Measurements from ENCODE around the gene STARD9. TPM values are rescaled to one million over a fixed set of nuclear protein-coding genes. Genes with fewer than 3 reads are reported as not detected.

The STARD9 gene
- total RNA-seq, 1 experiment from 2014 or later: 0.86 TPM

DNA sequence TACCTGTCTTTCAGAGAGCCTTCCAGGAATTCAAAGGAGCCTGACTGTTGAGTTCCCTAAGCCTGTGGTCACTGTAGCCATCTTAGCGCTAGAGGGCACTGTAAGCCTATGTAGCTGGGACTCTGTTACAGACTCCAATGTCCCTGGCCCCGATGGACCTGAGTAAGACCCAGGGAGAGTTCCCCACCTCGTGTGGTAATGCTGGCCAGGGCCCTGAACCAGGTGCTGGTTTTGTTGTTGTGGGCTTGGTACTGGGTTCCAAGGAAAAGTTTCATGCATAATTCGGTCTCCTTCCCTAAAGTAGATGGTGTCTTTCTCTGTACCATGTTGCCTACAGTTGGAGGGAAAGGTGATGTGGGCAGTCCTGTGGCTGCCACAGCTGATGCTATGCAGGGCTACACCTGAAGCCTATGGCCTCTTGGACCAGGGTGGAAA lies 129.1 kb downstream of the STARD9 start:
- no TSS peak for BruUV-seq (replicated peaks)
- CTCF ChIA-PET: interaction anchor here (1.0 kb wide), 2 partner anchors 18 to 222 kb away, joined by 4 to 6 read pairs; no protein-coding TSS in a partner anchor

DNA sequence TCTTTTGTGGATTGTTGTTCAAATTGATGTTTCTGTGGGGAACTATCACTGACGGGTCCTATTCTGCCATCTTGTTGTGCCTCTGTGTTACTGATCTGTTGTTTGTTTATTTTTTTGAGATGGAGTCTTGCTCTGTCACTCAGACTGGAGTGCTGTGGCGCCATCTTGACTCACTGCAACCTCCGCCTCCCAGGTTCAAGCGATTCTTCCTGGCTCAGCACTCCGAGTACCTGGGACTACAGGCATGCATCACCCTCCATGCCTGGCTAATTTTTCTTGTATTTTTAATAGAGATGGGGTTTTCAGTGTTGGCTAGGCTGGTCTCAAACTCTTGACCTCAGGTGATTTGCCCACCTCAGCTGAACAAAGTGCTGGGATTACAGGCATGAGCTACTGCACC lies 129.9 kb downstream of the STARD9 start:
- Histone ChIP-seq H3K4me3 (ENCODE audit: low read depth, low read length) (no peak overlapping the region), H3K4me1 (no peaks in the 10 kb centered on the region), H3K36me3 (ENCODE audit: control insufficient read depth, insufficient read depth, low read length) (no peaks in the 10 kb centered on the region), H3K27me3 (replicated peaks; ENCODE audit: control insufficient read depth, insufficient read depth, low read length) (no peaks in the 10 kb centered on the region), H3K9me3 (no peaks in the 10 kb centered on the region)
- H3K9me3 Mint-ChIP-seq (ENCODE audit: unreplicated experiment): no peaks in the 10 kb centered on the region
- DNase-seq: no peak
- CTCF ChIA-PET: interaction anchor here (1.0 to 2.0 kb wide), 2 partner anchors 18 to 221 kb away, joined by 6 read pairs; no protein-coding TSS in a partner anchor
- POLR2A ChIA-PET: no interaction called here
- peaks cover 3% of the 10 kb centered on the region for H3K27me3 Mint-ChIP-seq (ENCODE audit: insufficient read depth, unreplicated experiment)
- no peak overlapping the region for H3K27ac Mint-ChIP-seq (ENCODE audit: unreplicated experiment)
- H3K4me1 Mint-ChIP-seq (ENCODE audit: low read depth, unreplicated experiment): no peaks in the 10 kb centered on the region
- TF ChIP-seq, protein P1, sequence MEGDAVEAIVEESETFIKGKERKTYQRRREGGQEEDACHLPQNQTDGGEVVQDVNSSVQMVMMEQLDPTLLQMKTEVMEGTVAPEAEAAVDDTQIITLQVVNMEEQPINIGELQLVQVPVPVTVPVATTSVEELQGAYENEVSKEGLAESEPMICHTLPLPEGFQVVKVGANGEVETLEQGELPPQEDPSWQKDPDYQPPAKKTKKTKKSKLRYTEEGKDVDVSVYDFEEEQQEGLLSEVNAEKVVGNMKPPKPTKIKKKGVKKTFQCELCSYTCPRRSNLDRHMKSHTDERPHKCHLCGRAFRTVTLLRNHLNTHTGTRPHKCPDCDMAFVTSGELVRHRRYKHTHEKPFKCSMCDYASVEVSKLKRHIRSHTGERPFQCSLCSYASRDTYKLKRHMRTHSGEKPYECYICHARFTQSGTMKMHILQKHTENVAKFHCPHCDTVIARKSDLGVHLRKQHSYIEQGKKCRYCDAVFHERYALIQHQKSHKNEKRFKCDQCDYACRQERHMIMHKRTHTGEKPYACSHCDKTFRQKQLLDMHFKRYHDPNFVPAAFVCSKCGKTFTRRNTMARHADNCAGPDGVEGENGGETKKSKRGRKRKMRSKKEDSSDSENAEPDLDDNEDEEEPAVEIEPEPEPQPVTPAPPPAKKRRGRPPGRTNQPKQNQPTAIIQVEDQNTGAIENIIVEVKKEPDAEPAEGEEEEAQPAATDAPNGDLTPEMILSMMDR (IDR thresholded peaks at IDR 0.05; ENCODE audit: insufficient read depth in 1 of 2, low read depth in 1 of 2, low read length in 1 of 2, severe bottlenecking in 1 of 2, unreplicated experiment in 1 of 2): no peak
- H3K4me3 Mint-ChIP-seq (ENCODE audit: unreplicated experiment): no peak overlapping the region
- BruUV-seq (replicated peaks): no TSS peak
- H3K36me3 Mint-ChIP-seq (ENCODE audit: insufficient read depth, unreplicated experiment): no peaks in the 10 kb centered on the region
- intact Hi-C loops (cut with micrococcal nuclease; ENCODE audit: unreplicated experiment): loop anchor here (10.0 kb wide), 1 partner anchor 499 kb away; no protein-coding TSS in a partner anchor

More for the DNA sequence above, 129.1 kb downstream of the STARD9 start:
- intact Hi-C loops (cut with micrococcal nuclease; ENCODE audit: unreplicated experiment): loop anchor here (1.0 to 10.0 kb wide), 4 partner anchors 19 to 583 kb away; no protein-coding TSS in a partner anchor
- Histone ChIP-seq H3K4me3 (ENCODE audit: low read depth, low read length) (no peak overlapping the region), H3K27me3 (replicated peaks; ENCODE audit: control insufficient read depth, insufficient read depth, low read length) (no peaks in the 10 kb centered on the region), H3K4me1 (no peaks in the 10 kb centered on the region), H3K9me3 (no peaks in the 10 kb centered on the region), H3K36me3 (ENCODE audit: control insufficient read depth, insufficient read depth, low read length) (no peaks in the 10 kb centered on the region)
- no peaks in the 10 kb centered on the region for H3K36me3 Mint-ChIP-seq (ENCODE audit: insufficient read depth, unreplicated experiment)
- no peak overlapping the region for H3K27ac Mint-ChIP-seq (ENCODE audit: unreplicated experiment)
- peak; percentile 68 to 74 for DNase-seq
- H3K4me1 Mint-ChIP-seq (ENCODE audit: low read depth, unreplicated experiment): no peaks in the 10 kb centered on the region
- no peak overlapping the region for H3K4me3 Mint-ChIP-seq (ENCODE audit: unreplicated experiment)
- TF ChIP-seq, protein P1 (IDR thresholded peaks at IDR 0.05; ENCODE audit: insufficient read depth in 1 of 2, low read depth in 1 of 2, low read length in 1 of 2, severe bottlenecking in 1 of 2, unreplicated experiment in 1 of 2): peak; percentile 81 to 89
- POLR2A ChIA-PET: no interaction called here
- no peaks in the 10 kb centered on the region for H3K9me3 Mint-ChIP-seq (ENCODE audit: unreplicated experiment)
- H3K27me3 Mint-ChIP-seq (ENCODE audit: insufficient read depth, unreplicated experiment): peaks cover 3% of the 10 kb centered on the region

DNA sequence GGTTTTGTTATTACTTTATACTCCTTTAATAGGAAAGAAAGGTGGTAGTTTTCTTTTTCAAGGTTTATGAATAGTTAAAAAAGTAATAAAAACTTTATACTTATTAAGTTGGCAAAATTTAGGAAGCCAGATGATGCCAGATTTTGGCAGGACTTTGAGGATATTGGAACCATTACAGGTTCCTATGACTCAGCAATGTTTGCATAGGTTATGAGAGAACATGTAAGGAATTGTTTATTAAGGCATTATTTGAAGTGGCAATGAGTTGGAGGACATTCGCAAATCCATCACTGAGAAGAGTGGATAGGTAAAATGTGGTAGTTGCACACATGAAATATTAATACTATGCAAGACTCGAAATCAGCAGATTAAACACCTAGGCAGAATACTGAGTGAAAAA lies 131.7 kb downstream of the STARD9 start:
- ChIA-PET POLR2A (no interaction called here), CTCF (interaction anchor here (1.4 to 2.0 kb wide), 2 partner anchors 16 to 220 kb away, joined by 3 to 6 read pairs; no protein-coding TSS in a partner anchor)
- Mint-ChIP-seq H3K9me3 (ENCODE audit: unreplicated experiment) (no peaks in the 10 kb centered on the region), H3K4me3 (ENCODE audit: unreplicated experiment) (no peak overlapping the region), H3K27ac (ENCODE audit: unreplicated experiment) (no peak overlapping the region), H3K36me3 (ENCODE audit: insufficient read depth, unreplicated experiment) (no peaks in the 10 kb centered on the region), H3K4me1 (ENCODE audit: low read depth, unreplicated experiment) (no peaks in the 10 kb centered on the region), H3K27me3 (ENCODE audit: insufficient read depth, unreplicated experiment) (no peaks in the 10 kb centered on the region)
- DNase-seq: no peak
- Histone ChIP-seq H3K4me3 (ENCODE audit: low read depth, low read length) (no peak overlapping the region), H3K4me1 (no peaks in the 10 kb centered on the region), H3K36me3 (ENCODE audit: control insufficient read depth, insufficient read depth, low read length) (no peaks in the 10 kb centered on the region), H3K27me3 (replicated peaks; ENCODE audit: control insufficient read depth, insufficient read depth, low read length) (no peaks in the 10 kb centered on the region), H3K9me3 (no peaks in the 10 kb centered on the region)
- no TSS peak for BruUV-seq (replicated peaks)
- TF ChIP-seq, protein P1 (IDR thresholded peaks at IDR 0.05; ENCODE audit: insufficient read depth in 1 of 2, low read depth in 1 of 2, low read length in 1 of 2, severe bottlenecking in 1 of 2, unreplicated experiment in 1 of 2): no peak
- intact Hi-C loops (cut with micrococcal nuclease; ENCODE audit: unreplicated experiment): loop anchor here (10.0 kb wide), 1 partner anchor 498 kb away; no protein-coding TSS in a partner anchor
